ENCODE data around the gene OR1J2.

The OR1J2 gene

GRCh38 chr9:122551371-122551770, 40.8 kb downstream of the OR1J2 start:
- DNase-seq (ENCODE audit: low read depth): no peak

DNA sequence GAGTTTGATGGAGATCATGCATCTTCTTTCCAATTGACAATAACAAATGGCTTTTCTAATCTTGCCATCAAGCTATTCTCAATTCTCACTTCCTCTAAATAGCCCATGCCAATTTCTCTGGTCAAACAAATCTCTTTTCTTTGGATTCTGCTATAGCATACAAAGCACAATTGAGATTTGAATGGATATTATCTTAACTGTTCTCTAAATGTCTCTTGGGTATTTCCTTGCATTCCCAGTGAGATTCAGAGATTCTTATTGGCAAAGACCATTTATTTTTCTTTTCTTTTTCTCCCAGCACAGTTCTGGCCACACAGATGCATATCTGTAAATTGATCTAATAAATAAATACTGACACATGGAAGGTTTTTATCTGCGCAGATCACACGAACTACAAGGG, 42.2 kb downstream of the OR1J2 start, which contains the start of gene OR1N2:
Gene OR1N2 (plus strand): TSS at position 301 of the 400 bp plus-strand sequence. CDS start 100 bp downstream, outside the sequence.
- DNase-seq (ENCODE audit: low read depth): no peak

Data from stimulated activated CD4-positive, alpha-beta T cell treated with anti-CD3 and anti-CD28 coated beads, Interleukin-2, amount 100 ng/mL, for 4 hours (primary cell).